H1 (cell line): Measurements from ENCODE around the gene ALPK3. TPM values are rescaled to one million over a fixed set of nuclear protein-coding genes. Genes with fewer than 3 reads are reported as not detected.

Experiments used
- CTCF ChIA-PET: fragments of 300-600 bp; sonication (Branson Sonifier 250); formaldehyde crosslinking; loops from one replicate; lab custom pipeline; 2021; ENCODE audit not compliant: partially characterized antibody; lab: Charles Lee
- POLR2A ChIA-PET: fragments of 300-600 bp; sonication (Branson Sonifier 250); formaldehyde crosslinking; loops from one replicate; lab custom pipeline; 2021; ENCODE audit warnings: inconsistent platforms; ENCODE audit not compliant: partially characterized antibody; lab: Charles Lee
- DNase-seq, 2 experiments: peaks; one replicate each; pipeline versions ENCODE4 v3.0.0 to v3.0.0-alpha.2; 2010 to 2022; ENCODE audit warnings: low spot score in 2 of 2, low read depth in 1 of 2, mixed read lengths in 1 of 2
- FAIRE-seq: peaks from 2 replicates; lab custom pipeline; 2011; peaks lifted over from hg19 to GRCh38; lab: Jason Lieb, UNC
- H2AFZ ChIP-seq: 2 replicates; pipeline ENCODE4 v1.8.1; 2012; ENCODE audit warnings: low read length, inconsistent platforms
- H2AK5ac ChIP-seq: 2 replicates; pipeline ENCODE4 v1.6.1; 2013; ENCODE audit warnings: low read depth, low read length
- H2BK120ac ChIP-seq: replicated peaks from 2 replicates; pipeline ENCODE3; 2013; ENCODE audit warnings: low read depth, low read length, inconsistent platforms
- H2BK12ac ChIP-seq: 2 replicates; pipeline ENCODE4 v1.6.1; 2013; ENCODE audit warnings: low read depth, low read length
- H2BK15ac ChIP-seq: 2 replicates; pipeline ENCODE4 v1.6.1; 2013; ENCODE audit warnings: low read length
- H2BK20ac ChIP-seq: 2 replicates; pipeline ENCODE4 v1.6.1; 2013; ENCODE audit warnings: low read length
- H2BK5ac ChIP-seq: 2 replicates; pipeline ENCODE4 v1.6.1; 2013; ENCODE audit warnings: low read depth, low read length
- H3K14ac ChIP-seq: 2 replicates; pipeline ENCODE4 v1.6.1; 2013; ENCODE audit warnings: inconsistent platforms; ENCODE audit not compliant: insufficient read length
- H3K18ac ChIP-seq: 2 replicates; pipeline ENCODE4 v1.6.1; 2013; ENCODE audit warnings: low read length; ENCODE audit errors: extremely low read depth
- H3K23ac ChIP-seq: 2 replicates; pipeline ENCODE4 v1.6.1; 2013; ENCODE audit warnings: inconsistent platforms; ENCODE audit not compliant: insufficient read length
- H3K23me2 ChIP-seq: 2 replicates; pipeline ENCODE4 v1.6.1; 2013; ENCODE audit warnings: low read depth, low read length
- H3K27ac ChIP-seq: 2 replicates; pipeline ENCODE4 v1.6.1; 2011; ENCODE audit warnings: low read depth, low read length, inconsistent platforms
- H3K27me3 ChIP-seq, 4 experiments: replicated peaks in 1 of 4; 1 replicate in 1 of 4; 2 replicates in 3 of 4; pipeline versions ENCODE4 v1.6.1 to v1.8.1; 2011 to 2013; ENCODE audit warnings: low read length in 3 of 4, mild to moderate bottlenecking in 3 of 4, inconsistent platforms in 2 of 4, mixed read lengths in 2 of 4, moderate library complexity in 1 of 4; ENCODE audit not compliant: control insufficient read depth in 3 of 4, insufficient read depth in 3 of 4; ENCODE audit errors: extremely low read depth in 1 of 4
- H3K36me3 ChIP-seq, 4 experiments: 2 replicates each; pipeline versions ENCODE4 v1.6.1 to v1.8.1; 2011 to 2013; ENCODE audit warnings: mild to moderate bottlenecking in 4 of 4, low read length in 3 of 4, moderate library complexity in 2 of 4, control low read depth in 1 of 4, inconsistent platforms in 1 of 4; ENCODE audit not compliant: insufficient read depth in 4 of 4, control insufficient read depth in 2 of 4
- H3K4ac ChIP-seq: replicated peaks from 2 replicates; pipeline ENCODE3; 2013; ENCODE audit warnings: low read length, low read depth, mixed read lengths, inconsistent platforms; ENCODE audit not compliant: insufficient read length
- H3K4me1 ChIP-seq, 4 experiments: replicated peaks in 1 of 4; 1 replicate in 1 of 4; 2 replicates in 3 of 4; pipeline versions ENCODE4 v1.6.1 to v1.8.1; 2011 to 2013; ENCODE audit warnings: low read length in 3 of 4, inconsistent platforms in 2 of 4, mixed read lengths in 1 of 4; ENCODE audit not compliant: insufficient read depth in 4 of 4, control insufficient read depth in 3 of 4
- H3K4me2 ChIP-seq, 2 experiments: 2 replicates each; pipeline versions ENCODE4 v1.6.1 to v1.8.1; 2011 to 2013; ENCODE audit warnings: low read depth in 2 of 2, low read length in 2 of 2, control low read depth in 1 of 2, inconsistent platforms in 1 of 2, mild to moderate bottlenecking in 1 of 2; ENCODE audit not compliant: insufficient read depth in 1 of 2
- H3K4me3 ChIP-seq, 4 experiments: fragments of 200-600, 300-600 bp in 1 of 4; sonication (generic), shearing (Covaris generic), sonication (Bioruptor Twin) in 1 of 4; 2 replicates each; pipeline versions ENCODE4 v1.5.1 to v1.8.1; 2011 to 2016; ENCODE audit warnings: low read length in 4 of 4, low read depth in 3 of 4, control low read depth in 2 of 4, inconsistent platforms in 2 of 4, mild to moderate bottlenecking in 2 of 4, mixed read lengths in 1 of 4, moderate library complexity in 1 of 4; ENCODE audit not compliant: insufficient read depth in 2 of 4; ENCODE audit errors: extremely low read depth in 1 of 4
- H3K56ac ChIP-seq: replicated peaks from 2 replicates; pipeline ENCODE3; 2013; ENCODE audit warnings: low read depth, mild to moderate bottlenecking, mixed read lengths, low read length, inconsistent platforms; ENCODE audit not compliant: insufficient read length
- H3K79me1 ChIP-seq: 2 replicates; pipeline ENCODE4 v1.6.1; 2013; ENCODE audit warnings: low read depth, low read length, control low read depth
- H3K79me2 ChIP-seq, 2 experiments: 2 replicates each; pipeline versions ENCODE4 v1.6.1 to v1.8.1; 2012 to 2013; ENCODE audit warnings: low read length in 2 of 2, mild to moderate bottlenecking in 2 of 2, inconsistent platforms in 1 of 2; ENCODE audit not compliant: insufficient read depth in 2 of 2, control insufficient read depth in 1 of 2
- H3K9ac ChIP-seq, 4 experiments: replicated peaks in 1 of 4; 1 replicate in 1 of 4; 2 replicates in 3 of 4; pipeline versions ENCODE4 v1.6.1 to v1.8.1; 2011 to 2013; ENCODE audit warnings: low read depth in 3 of 4, low read length in 3 of 4, control low read depth in 2 of 4, mild to moderate bottlenecking in 2 of 4, moderate library complexity in 2 of 4, inconsistent platforms in 1 of 4; ENCODE audit errors: extremely low read depth in 1 of 4
- H3K9me3 ChIP-seq, 2 experiments: 2 replicates each; pipeline versions ENCODE4 v1.6.1 to v1.8.1; 2012 to 2013; ENCODE audit warnings: mild to moderate bottlenecking in 2 of 2, moderate library complexity in 2 of 2, control low read depth in 1 of 2, inconsistent platforms in 1 of 2, low read depth in 1 of 2, low read length in 1 of 2, mixed read lengths in 1 of 2; ENCODE audit not compliant: insufficient read depth in 2 of 2
- H4K20me1 ChIP-seq, 2 experiments: replicated peaks in 1 of 2; 2 replicates each; pipeline versions ENCODE3 to v1.8.1; 2011 to 2013; ENCODE audit warnings: inconsistent platforms in 2 of 2, low read length in 2 of 2, mild to moderate bottlenecking in 1 of 2; ENCODE audit not compliant: insufficient read depth in 2 of 2, control insufficient read depth in 1 of 2
- H4K5ac ChIP-seq: 2 replicates; pipeline ENCODE4 v1.6.1; 2013; ENCODE audit warnings: low read length, low read depth, mixed read lengths, inconsistent platforms; ENCODE audit not compliant: insufficient read length
- H4K8ac ChIP-seq: 2 replicates; pipeline ENCODE4 v1.8.0; 2013; ENCODE audit warnings: mild to moderate bottlenecking, moderate library complexity, low read length, inconsistent platforms; ENCODE audit not compliant: insufficient read depth; ENCODE audit errors: extremely low read depth
- H4K91ac ChIP-seq: replicated peaks from 2 replicates; pipeline ENCODE3; 2013; ENCODE audit warnings: low read length, mixed read lengths, inconsistent platforms; ENCODE audit not compliant: insufficient read length
- CBX8 ChIP-seq: fragments of 300-800, 300-1000 bp; sonication (generic); IDR thresholded peaks from 2 replicates; pipeline ENCODE4 v1.7.1; 2016; ENCODE audit warnings: low read depth, low read length, borderline replicate concordance
- CHD2 ChIP-seq: IDR thresholded peaks from 2 replicates; pipeline ENCODE4 v1.6.1; 2012; ENCODE audit warnings: low read length, improper control_type of control experiment
- EZH2 ChIP-seq: fragments of 200-600 bp; sonication (generic); IDR thresholded peaks from 2 replicates; pipeline ENCODE4 v1.7.1; 2012; ENCODE audit warnings: low read depth, mild to moderate bottlenecking, moderate library complexity, low read length, inconsistent platforms; ENCODE audit not compliant: severe bottlenecking
- GABPA ChIP-seq: IDR thresholded peaks from 2 replicates; pipeline ENCODE4 v1.6.1; 2011; ENCODE audit warnings: mild to moderate bottlenecking, low read length, moderate library complexity, borderline replicate concordance; ENCODE audit not compliant: insufficient read depth
- GTF2F1 ChIP-seq: IDR thresholded peaks from 2 replicates; pipeline ENCODE4 v1.6.1; 2012; ENCODE audit warnings: low read depth, low read length, improper control_type of control experiment, borderline replicate concordance
- KDM1A ChIP-seq: fragments of 200-600, 300-600 bp; sonication (generic); IDR thresholded peaks from 2 replicates; pipeline ENCODE4 v1.7.1; 2016; ENCODE audit warnings: mild to moderate bottlenecking, low read length, borderline replicate concordance
- NANOG ChIP-seq: IDR thresholded peaks from 2 replicates; pipeline ENCODE4 v1.6.1; 2011; ENCODE audit warnings: low read length, low read depth, mild to moderate bottlenecking, inconsistent platforms; ENCODE audit not compliant: insufficient read depth, poor library complexity, severe bottlenecking
- POLR2A ChIP-seq, 2 experiments: IDR thresholded peaks; 1 replicate in 1 of 2; 2 replicates in 1 of 2; pipeline ENCODE4 v1.6.1; 2011; ENCODE audit warnings: low read depth in 2 of 2, low read length in 2 of 2, mild to moderate bottlenecking in 2 of 2; ENCODE audit errors: control extremely low read depth in 1 of 2
- SIN3A ChIP-seq, 2 experiments: IDR thresholded peaks in 1 of 2; conservative IDR thresholded peaks in 1 of 2; 2 replicates each; pipeline ENCODE4 v1.6.1; 2011 to 2012; ENCODE audit warnings: low read length in 2 of 2, improper control_type of control experiment in 1 of 2, low read depth in 1 of 2, mild to moderate bottlenecking in 1 of 2
- SP4 ChIP-seq: IDR thresholded peaks from 2 replicates; pipeline ENCODE4 v1.6.1; 2012; ENCODE audit warnings: low read length, inconsistent platforms
- SRF ChIP-seq: IDR thresholded peaks from 2 replicates; pipeline ENCODE4 v1.6.1; 2011; ENCODE audit warnings: mild to moderate bottlenecking, low read depth, low read length, moderate library complexity
- TBP ChIP-seq: IDR thresholded peaks from 2 replicates; pipeline ENCODE4 v1.6.1; 2011; ENCODE audit warnings: low read depth, low read length, improper control_type of control experiment
- TEAD4 ChIP-seq: IDR thresholded peaks from 2 replicates; pipeline ENCODE4 v1.6.1; 2012; ENCODE audit warnings: low read depth, low read length, inconsistent platforms, mixed read lengths
- WGBS, 2 experiments: shearing (Covaris generic) in 1 of 2; methylation state at CpG; one replicate each; pipeline versions ENCODE4 v1.1.6 to v1.1.7; 2013 to 2015; ENCODE audit warnings: low lambda C conversion rate in 2 of 2, mixed read lengths in 2 of 2, inconsistent platforms in 1 of 2, low coverage in 1 of 2, missing lambda C conversion rate in 1 of 2; ENCODE audit not compliant: insufficient replicate concordance in 2 of 2, insufficient coverage in 1 of 2, insufficient read length in 1 of 2; ENCODE audit errors: extremely low coverage in 1 of 2, missing lambda C conversion rate in 1 of 2; 5-methylcytosine and 5-hydroxymethylcytosine counted together
- polyA plus RNA-seq, 7 experiments: library from polyadenylated mRNA; depleted of rRNA in 3 of 7; stranded (reverse) in 5 of 7; unstranded in 2 of 7; fragments of >200 nt in 5 of 7; fragments of 200-250 nt in 2 of 7; gene quantifications; 1 replicate in 5 of 7; 2 replicates in 1 of 7; 4 replicates in 1 of 7; pipeline versions ENCODE4 v1.2.1 to v1.2.3, GENCODE V29; 2011 to 2013; ENCODE audit warnings: missing spikeins in 2 of 7, mixed read lengths in 2 of 7
- total RNA-seq: library from RNA; stranded (reverse); fragmentation: NEBNext Ultra II Directional; extraction: Animal tissue kit (Norgen Biotek cat#: 25700); gene quantifications from 2 replicates; pipeline ENCODE4 v1.2.1, GENCODE V29; 2021
- TF ChIP-seq, protein P1 (sequence below): IDR thresholded peaks from 2 replicates; pipeline ENCODE4 v1.6.1; 2011; ENCODE audit warnings: low read depth, mild to moderate bottlenecking, low read length; ENCODE audit not compliant: insufficient read depth

ALPK3 gene
- total and polyA plus RNA-seq, 2 of the 8 experiments (the other 6 are each of a cell fraction or from before 2014, with no cell fraction given): 4.4 to 19.2 TPM

DNA sequence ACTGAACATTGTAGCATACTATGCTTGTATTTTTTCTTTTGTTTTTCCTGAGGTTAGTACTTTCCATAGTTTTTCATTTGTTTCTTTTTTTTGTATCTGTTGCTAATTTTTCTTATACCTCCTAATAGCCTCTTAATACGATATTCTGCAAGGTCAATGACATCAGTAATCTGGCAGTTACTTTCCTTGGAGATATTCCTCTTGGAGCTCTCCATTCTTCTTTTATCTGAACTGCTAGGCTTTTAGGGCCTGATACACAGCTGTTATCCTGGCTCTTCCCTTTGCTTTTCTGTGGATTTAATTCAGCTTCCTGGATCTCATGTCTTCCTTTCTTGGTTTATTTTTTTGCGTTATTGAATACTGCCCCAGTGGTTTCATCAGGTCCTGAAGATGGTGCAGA is 12.9 kb downstream of the ALPK3 start:
- no peak overlapping the region for H2BK20ac ChIP-seq
- H3K27ac ChIP-seq: no peak overlapping the region
- peaks cover 0 to 5% (median 1%) of the 10 kb centered on the region in 4 experiments; a peak in 1 of 8 replicates for H3K36me3 ChIP-seq
- no peak overlapping the region for H3K4ac ChIP-seq
- no peak overlapping the region for H4K5ac ChIP-seq
- no peaks in the 10 kb centered on the region for H3K27me3 ChIP-seq
- no peak overlapping the region for H3K14ac ChIP-seq
- H3K79me1 ChIP-seq: no peaks in the 10 kb centered on the region
- H3K23me2 ChIP-seq: no peaks in the 10 kb centered on the region
- no peak overlapping the region for H3K9ac ChIP-seq
- no peak overlapping the region for H3K56ac ChIP-seq
- WGBS, 2 experiments: 89% methylated on average over 2 of the region's 2 CpGs; no CpG with 5 or more reads in 1 of the 2 experiments
- no peak overlapping the region for H2AK5ac ChIP-seq
- no peak overlapping the region for H2AFZ ChIP-seq
- H3K9me3 ChIP-seq: no peaks in the 10 kb centered on the region
- H2BK120ac ChIP-seq: no peak overlapping the region
- H3K4me2 ChIP-seq: no peak overlapping the region
- DNase-seq: no peak
- FAIRE-seq: no peak
- no peak overlapping the region for H3K23ac ChIP-seq
- no peak overlapping the region for H2BK12ac ChIP-seq
- CTCF ChIA-PET: interaction anchor here (1.2 to 9.2 kb wide), 4 partner anchors 9 to 46 kb away, joined by 3 to 89 read pairs (median 22); partner anchors contain the start of gene ALPK3
- H3K18ac ChIP-seq: no peak overlapping the region
- POLR2A ChIA-PET: interaction anchor here (1.0 to 1.6 kb wide), 3 partner anchors 9 to 13 kb away, joined by 3 to 4 read pairs (median 3); partner anchors contain the start of gene ALPK3
- H4K8ac ChIP-seq: no peak overlapping the region
- no peak overlapping the region for H2BK15ac ChIP-seq
- peaks cover 0 to 7% (median 2%) of the 10 kb centered on the region in 4 experiments; a peak in 2 of 7 replicates for H3K4me1 ChIP-seq
- H3K4me3 ChIP-seq: no peak overlapping the region
- no peak overlapping the region for H2BK5ac ChIP-seq
- H4K20me1 ChIP-seq: peaks cover 1 to 2% of the 10 kb centered on the region in 2 experiments
- no peaks in the 10 kb centered on the region for H3K79me2 ChIP-seq
- no peak overlapping the region for H4K91ac ChIP-seq
- TF ChIP-seq EZH2 (no peak), POLR2A (IDR thresholded peaks at IDR 0.05; ENCODE audit: control extremely low read depth in 1 of 2, low read depth in 2 of 2, low read length in 2 of 2) (no peak), SRF (no peak), CHD2 (no peak), NANOG (no peak), CBX8 (no peak), TBP (no peak), KDM1A (no peak), TEAD4 (no peak), SP4 (no peak), GTF2F1 (no peak), GABPA (no peak), SIN3A (conservative IDR thresholded peaks at IDR 0.05 in 1 of 2, IDR thresholded peaks at IDR 0.05 in 1 of 2; ENCODE audit: low read depth in 1 of 2, low read length in 2 of 2) (no peak)
- TF ChIP-seq, protein P1, sequence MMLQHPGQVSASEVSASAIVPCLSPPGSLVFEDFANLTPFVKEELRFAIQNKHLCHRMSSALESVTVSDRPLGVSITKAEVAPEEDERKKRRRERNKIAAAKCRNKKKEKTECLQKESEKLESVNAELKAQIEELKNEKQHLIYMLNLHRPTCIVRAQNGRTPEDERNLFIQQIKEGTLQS: no peak
